ENCODE data around the gene CD276. TPM values are rescaled to one million over a fixed set of nuclear protein-coding genes. Genes with fewer than 3 reads are reported as not detected.

Gene CD276
- total RNA-seq, 1 donor from 2014 or later, result 133 TPM

GRCh38 chr15:73680549-73680948 lies 3.6 kb upstream of the CD276 start:
- no peak overlapping the region for H3K27ac Mint-ChIP-seq
- H3K4me3 Mint-ChIP-seq, result no peak overlapping the region
- no peaks in the 10 kb centered on the region for H3K9me3 Mint-ChIP-seq
- no peak for DNase-seq (ENCODE audit: extremely low spot score, unreplicated experiment)
- no peaks in the 10 kb centered on the region for H3K27me3 Mint-ChIP-seq
- no peaks in the 10 kb centered on the region for H3K36me3 Mint-ChIP-seq
- TF ChIP-seq CTCF (conservative IDR thresholded peaks at IDR 0.05), result no peak
- H3K4me1 Mint-ChIP-seq (ENCODE audit: unreplicated experiment), result peaks cover 9% of the 10 kb centered on the region

- Mint-ChIP-seq H3K27ac (peak overlapping the region; percentile 7), H3K4me3 (peak overlapping the region; percentile 70), H3K9me3 (no peaks in the 10 kb centered on the region), H3K4me1 (ENCODE audit: unreplicated experiment) (peaks cover 14% of the 10 kb centered on the region), H3K27me3 (no peaks in the 10 kb centered on the region), H3K36me3 (no peaks in the 10 kb centered on the region)
- no peak for TF ChIP-seq CTCF (conservative IDR thresholded peaks at IDR 0.05)
- no peak for DNase-seq (ENCODE audit: extremely low spot score, unreplicated experiment)
Observed at GRCh38 chr15:73681063-73681462, 3.1 kb upstream of the CD276 start.

- H3K27ac Mint-ChIP-seq, result no peak overlapping the region
- no peaks in the 10 kb centered on the region for H3K36me3 Mint-ChIP-seq
- peaks cover 22% of the 10 kb centered on the region for H3K4me1 Mint-ChIP-seq (ENCODE audit: unreplicated experiment)
- H3K4me3 Mint-ChIP-seq, result no peak overlapping the region
- TF ChIP-seq CTCF (conservative IDR thresholded peaks at IDR 0.05), result no peak
- DNase-seq (ENCODE audit: extremely low spot score, unreplicated experiment), result no peak
- no peaks in the 10 kb centered on the region for H3K27me3 Mint-ChIP-seq
- no peaks in the 10 kb centered on the region for H3K9me3 Mint-ChIP-seq
Observed at GRCh38 chr15:73681856-73682599, 2.2 kb upstream of the CD276 start.

GRCh38 chr15:73682600-73683090 lies 1.5 kb upstream of the CD276 start:
- Mint-ChIP-seq H3K27me3 (no peaks in the 10 kb centered on the region), H3K36me3 (no peaks in the 10 kb centered on the region), H3K4me1 (ENCODE audit: unreplicated experiment) (peaks cover 23% of the 10 kb centered on the region), H3K4me3 (peak overlapping the region; percentile 96), H3K27ac (peak overlapping the region; percentile 93), H3K9me3 (no peaks in the 10 kb centered on the region)
- DNase-seq (ENCODE audit: extremely low spot score, unreplicated experiment), result peak; percentile 53
- TF ChIP-seq CTCF (conservative IDR thresholded peaks at IDR 0.05), result no peak

- DNase-seq (ENCODE audit: extremely low spot score, unreplicated experiment), result no peak
- Mint-ChIP-seq H3K36me3 (no peaks in the 10 kb centered on the region), H3K9me3 (no peaks in the 10 kb centered on the region), H3K27ac (peak overlapping the region; percentile 93), H3K4me3 (peak overlapping the region; percentile 96), H3K4me1 (ENCODE audit: unreplicated experiment) (peaks cover 27% of the 10 kb centered on the region), H3K27me3 (no peaks in the 10 kb centered on the region)
- TF ChIP-seq CTCF (conservative IDR thresholded peaks at IDR 0.05), result peak; percentile 48
Observed at GRCh38 chr15:73683257-73683776, 866 bp upstream of the CD276 start.
